PFSK-1 (cell line): Measurements from ENCODE around the gene KLHL21.

Experiments
- FOXP2 ChIP-seq: optimal IDR thresholded peaks from 2 replicates; pipeline ENCODE3; 2011; ENCODE audit warnings: borderline replicate concordance, control low read depth, inconsistent platforms; ENCODE audit not compliant: insufficient read depth; ENCODE audit errors: extremely low read length, extremely low read depth
- POLR2AphosphoS5 ChIP-seq: IDR thresholded peaks from 2 replicates; pipeline ENCODE4 v1.6.1; 2012; ENCODE audit warnings: low read depth, mild to moderate bottlenecking, control low read depth, low read length, moderate library complexity
- SIN3A ChIP-seq: IDR thresholded peaks from 2 replicates; pipeline ENCODE4 v1.6.1; 2012; ENCODE audit warnings: mild to moderate bottlenecking, low read length, moderate library complexity, borderline replicate concordance; ENCODE audit not compliant: insufficient read depth
- TAF1 ChIP-seq: IDR thresholded peaks from 2 replicates; pipeline ENCODE4 v1.6.1; 2012; ENCODE audit warnings: low read length, control low read depth, borderline replicate concordance; ENCODE audit not compliant: insufficient read depth
- TF ChIP-seq, protein P1 (sequence below), 2 experiments: IDR thresholded peaks; 2 replicates each; pipeline versions ENCODE4 v1.6.1 to v1.8.0; 2011 to 2012; ENCODE audit warnings: low read depth in 2 of 2, low read length in 2 of 2, control low read depth in 1 of 2, inconsistent platforms in 1 of 2, mild to moderate bottlenecking in 1 of 2, moderate library complexity in 1 of 2; ENCODE audit not compliant: insufficient read depth in 1 of 2

KLHL21 gene

DNA sequence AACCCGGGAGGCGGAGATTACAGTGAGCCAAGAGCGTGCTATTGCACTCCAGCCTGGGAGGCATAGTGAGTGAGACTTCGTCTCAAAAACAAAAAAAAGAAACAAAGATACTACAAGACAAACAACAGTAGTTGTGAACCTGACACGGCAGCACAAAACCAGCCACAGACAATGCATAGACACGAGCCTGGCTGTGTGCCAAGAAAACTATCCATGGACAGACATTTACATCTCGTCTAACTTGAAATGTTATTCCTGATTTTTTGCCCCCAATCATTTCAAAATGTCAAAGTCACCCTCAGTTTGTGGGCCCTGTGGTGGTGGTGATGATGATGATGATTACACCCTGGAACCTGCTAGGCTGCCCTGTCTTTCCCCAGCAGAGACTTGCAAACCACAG lies 6.3 kb downstream of the KLHL21 start:
- no peak for TF ChIP-seq FOXP2
- TF ChIP-seq, protein P1, sequence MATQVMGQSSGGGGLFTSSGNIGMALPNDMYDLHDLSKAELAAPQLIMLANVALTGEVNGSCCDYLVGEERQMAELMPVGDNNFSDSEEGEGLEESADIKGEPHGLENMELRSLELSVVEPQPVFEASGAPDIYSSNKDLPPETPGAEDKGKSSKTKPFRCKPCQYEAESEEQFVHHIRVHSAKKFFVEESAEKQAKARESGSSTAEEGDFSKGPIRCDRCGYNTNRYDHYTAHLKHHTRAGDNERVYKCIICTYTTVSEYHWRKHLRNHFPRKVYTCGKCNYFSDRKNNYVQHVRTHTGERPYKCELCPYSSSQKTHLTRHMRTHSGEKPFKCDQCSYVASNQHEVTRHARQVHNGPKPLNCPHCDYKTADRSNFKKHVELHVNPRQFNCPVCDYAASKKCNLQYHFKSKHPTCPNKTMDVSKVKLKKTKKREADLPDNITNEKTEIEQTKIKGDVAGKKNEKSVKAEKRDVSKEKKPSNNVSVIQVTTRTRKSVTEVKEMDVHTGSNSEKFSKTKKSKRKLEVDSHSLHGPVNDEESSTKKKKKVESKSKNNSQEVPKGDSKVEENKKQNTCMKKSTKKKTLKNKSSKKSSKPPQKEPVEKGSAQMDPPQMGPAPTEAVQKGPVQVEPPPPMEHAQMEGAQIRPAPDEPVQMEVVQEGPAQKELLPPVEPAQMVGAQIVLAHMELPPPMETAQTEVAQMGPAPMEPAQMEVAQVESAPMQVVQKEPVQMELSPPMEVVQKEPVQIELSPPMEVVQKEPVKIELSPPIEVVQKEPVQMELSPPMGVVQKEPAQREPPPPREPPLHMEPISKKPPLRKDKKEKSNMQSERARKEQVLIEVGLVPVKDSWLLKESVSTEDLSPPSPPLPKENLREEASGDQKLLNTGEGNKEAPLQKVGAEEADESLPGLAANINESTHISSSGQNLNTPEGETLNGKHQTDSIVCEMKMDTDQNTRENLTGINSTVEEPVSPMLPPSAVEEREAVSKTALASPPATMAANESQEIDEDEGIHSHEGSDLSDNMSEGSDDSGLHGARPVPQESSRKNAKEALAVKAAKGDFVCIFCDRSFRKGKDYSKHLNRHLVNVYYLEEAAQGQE (IDR thresholded peaks at IDR 0.05; ENCODE audit: insufficient read depth in 1 of 2, low read depth in 2 of 2, low read length in 2 of 2), result no peak
- no peak for TF ChIP-seq TAF1
- no peak for TF ChIP-seq SIN3A
- no peak for TF ChIP-seq POLR2AphosphoS5

DNA sequence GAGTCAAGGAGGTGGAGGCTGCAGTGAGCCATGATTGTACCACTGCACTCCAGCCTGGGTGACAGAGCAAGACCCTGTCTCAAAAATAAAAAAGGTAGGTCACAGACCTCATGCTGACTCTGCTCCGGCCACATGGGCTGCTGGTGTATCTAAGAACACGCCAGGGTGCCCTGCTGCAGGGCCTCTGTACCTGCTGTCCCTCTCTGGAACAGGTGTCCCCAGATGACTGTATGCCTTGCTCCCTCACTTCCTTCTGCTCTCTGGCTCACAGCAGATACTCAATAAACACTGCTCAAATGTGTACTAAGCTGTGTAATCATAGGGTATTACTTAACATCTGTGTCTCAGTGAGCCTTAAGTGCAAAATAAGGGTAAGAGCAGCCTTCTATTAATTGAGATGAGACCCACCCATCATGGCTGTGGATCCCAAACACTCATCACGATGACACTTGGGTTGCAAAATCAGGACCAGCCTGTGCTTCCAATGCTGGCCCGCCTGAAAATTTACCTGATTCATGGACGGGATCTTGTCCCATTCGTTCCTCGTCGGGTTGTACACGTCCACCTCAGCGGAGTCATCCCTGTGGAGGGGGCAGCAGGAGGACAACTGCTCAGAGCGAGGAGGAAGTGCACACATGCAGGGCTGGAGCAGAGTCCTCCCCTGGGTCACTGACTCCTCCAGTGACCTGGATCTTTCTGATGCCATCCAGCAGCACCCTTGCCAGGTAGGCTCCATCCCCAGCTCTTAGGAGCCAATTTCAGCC lies 7.5 kb downstream of the KLHL21 start:
- TF ChIP-seq FOXP2 (no peak), SIN3A (no peak), POLR2AphosphoS5 (no peak), TAF1 (no peak)
- TF ChIP-seq, protein P1 (IDR thresholded peaks at IDR 0.05; ENCODE audit: insufficient read depth in 1 of 2, low read depth in 2 of 2, low read length in 2 of 2), result no peak

DNA sequence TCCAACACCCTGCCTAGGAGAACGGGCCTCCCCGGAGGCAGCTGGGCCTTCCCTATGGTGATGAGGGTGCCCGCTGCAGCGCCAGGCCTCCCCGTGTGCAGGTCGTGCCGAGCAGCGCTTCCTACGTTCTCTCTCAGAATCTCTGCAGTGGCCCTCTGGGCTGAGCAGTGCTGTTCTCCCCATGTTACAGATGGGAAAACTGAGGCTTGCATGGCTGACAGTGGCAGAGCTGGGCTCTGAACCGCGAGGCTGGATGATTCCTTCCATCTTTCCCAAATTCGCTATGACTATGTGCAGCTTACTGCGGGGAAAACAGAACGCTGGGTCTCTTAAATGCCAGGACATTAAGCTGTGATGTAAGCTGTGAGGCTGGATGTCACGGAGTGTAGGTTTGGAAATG lies 8.9 kb downstream of the KLHL21 start:
- no peak for TF ChIP-seq POLR2AphosphoS5
- TF ChIP-seq, protein P1 (IDR thresholded peaks at IDR 0.05; ENCODE audit: insufficient read depth in 1 of 2, low read depth in 2 of 2, low read length in 2 of 2), result no peak
- no peak for TF ChIP-seq TAF1
- no peak for TF ChIP-seq FOXP2

DNA sequence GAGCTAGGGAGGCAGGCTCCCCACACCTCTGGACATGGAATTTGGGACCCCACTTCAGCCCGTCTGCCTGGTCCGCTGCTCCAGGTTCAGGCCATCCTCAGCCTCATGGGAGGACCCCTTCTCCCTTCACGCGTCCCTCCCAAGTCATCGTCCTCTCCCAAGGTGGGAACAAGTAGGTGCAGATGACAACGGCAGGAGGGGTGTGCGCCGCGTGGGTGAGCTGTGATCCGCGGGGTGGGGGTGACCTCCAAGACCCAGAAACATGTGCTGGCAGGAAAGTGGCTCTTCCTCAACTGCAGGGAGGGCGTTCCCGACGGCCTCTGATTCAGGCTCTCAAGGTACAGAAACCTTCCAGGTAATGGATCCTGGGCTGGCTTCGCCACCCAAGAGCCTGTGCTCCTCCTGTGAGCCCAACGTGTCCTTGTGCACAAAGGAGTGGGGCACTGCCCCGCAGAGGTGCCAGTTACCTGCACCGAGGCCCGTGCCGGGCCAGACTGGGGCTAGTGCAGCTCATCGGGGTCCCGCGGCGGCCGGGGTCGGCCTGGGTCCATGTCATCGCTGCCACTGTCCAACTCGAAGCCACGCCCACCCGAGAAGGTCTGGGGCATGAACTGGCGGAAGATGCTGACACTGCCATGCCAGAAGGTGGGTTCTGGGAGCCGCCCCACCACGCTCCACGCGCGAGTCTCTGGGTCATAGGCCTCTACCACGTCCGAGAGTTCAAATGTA lies 9.6 kb downstream of the KLHL21 start:
- no peak for TF ChIP-seq SIN3A
- TF ChIP-seq, protein P1 (IDR thresholded peaks at IDR 0.05; ENCODE audit: insufficient read depth in 1 of 2, low read depth in 2 of 2, low read length in 2 of 2), result no peak
- TF ChIP-seq TAF1, result no peak
- TF ChIP-seq FOXP2, result no peak
- TF ChIP-seq POLR2AphosphoS5, result no peak; the same call in 1 of the 2 replicates

DNA sequence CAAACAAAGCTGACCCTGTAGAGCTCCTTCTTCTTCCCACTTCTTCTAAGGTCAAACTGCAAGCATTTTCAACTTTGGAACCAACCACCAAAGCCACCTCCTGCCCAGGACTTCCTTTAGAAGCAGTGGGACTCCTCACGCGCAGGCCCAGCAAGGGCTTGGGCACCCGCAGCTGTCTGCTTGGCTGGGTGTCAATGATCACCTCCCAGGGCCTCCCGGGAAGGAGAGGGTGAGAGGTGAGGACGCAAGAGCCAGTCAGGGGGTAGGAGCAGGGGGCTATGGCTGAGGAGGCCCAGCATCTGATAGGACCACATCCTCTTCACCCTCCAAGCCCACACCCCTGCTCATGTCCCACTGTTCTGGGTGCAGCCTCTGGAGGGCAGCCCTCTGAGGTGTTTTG lies 10.2 kb downstream of the KLHL21 start:
- TF ChIP-seq, protein P1 (IDR thresholded peaks at IDR 0.05; ENCODE audit: insufficient read depth in 1 of 2, low read depth in 2 of 2, low read length in 2 of 2), result no peak
- no peak for TF ChIP-seq SIN3A
